Stimulated activated CD4-positive, alpha-beta T cell treated with anti-CD3 and anti-CD28 coated beads, Interleukin-2, amount 100 ng/mL, for 48 hours (primary cell): ENCODE data around the gene MICAL3.

Source experiments
- DNase-seq, 2 donors: peaks; one replicate each; pipeline ENCODE4 v3.0.0-alpha.2; 2020

The MICAL3 gene

GRCh38 chr22:17966403-17966717 is 58.0 kb downstream of the MICAL3 start:
- no peak for DNase-seq

DNA sequence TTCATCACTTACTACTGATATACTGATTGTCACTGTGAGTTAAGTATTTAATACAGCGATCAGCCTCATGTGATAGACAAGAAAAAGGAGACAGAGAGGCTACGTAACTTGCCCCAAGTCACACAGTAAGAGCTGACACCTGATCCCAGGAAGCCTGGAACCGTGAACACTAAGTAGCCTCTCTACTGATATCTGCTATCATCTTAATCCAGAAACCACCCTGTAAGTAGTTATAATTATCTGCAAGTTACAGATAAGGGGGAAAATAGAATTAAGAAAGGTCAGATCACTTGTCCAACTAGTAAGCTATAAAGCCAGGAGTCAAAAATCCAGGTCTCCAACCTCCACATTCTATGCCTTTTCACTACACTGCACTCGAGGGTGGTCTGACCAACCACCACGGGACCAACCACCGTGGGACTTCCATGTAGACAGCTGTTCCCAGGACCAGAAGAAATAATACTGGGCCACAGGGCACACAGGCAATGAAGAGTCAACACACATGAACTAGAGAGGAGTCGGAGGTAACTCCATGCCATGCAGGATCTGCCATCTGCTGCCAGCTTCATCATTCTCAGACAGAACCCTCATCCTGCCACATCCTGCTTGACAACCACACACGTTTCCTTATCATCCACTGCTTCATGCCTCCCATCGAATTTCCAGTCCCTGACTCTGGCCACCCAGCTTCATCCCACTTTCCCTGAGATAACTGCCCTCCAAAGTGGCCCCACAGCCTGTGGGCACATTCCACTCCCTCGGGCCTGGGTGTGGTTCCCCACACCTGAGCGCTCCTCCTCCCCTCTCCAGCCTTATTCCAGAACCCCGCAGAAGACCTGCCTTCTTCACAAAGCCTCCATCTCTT is 58.6 kb downstream of the MICAL3 start:
- no peak for DNase-seq

DNA sequence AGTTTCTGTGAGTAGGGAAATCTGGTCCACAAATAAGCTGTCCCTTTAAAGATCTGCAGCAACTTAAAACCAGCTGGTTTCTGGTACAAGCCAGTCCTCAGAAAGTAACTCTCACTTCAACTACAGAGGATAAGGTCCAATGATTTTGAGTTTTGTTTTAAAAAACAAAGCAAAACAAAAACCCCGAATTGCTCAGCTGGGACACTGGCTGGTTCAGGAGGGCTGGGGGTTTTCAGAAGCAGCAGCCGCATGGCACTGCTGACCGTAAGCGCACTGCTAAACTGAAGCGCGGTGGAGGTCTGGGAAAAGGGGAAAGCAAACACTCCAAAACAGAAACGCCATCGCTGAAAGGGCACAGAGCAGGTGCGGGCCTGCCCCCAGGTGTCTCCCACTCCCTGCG is 59.7 kb downstream of the MICAL3 start:
- DNase-seq: no peak

DNA sequence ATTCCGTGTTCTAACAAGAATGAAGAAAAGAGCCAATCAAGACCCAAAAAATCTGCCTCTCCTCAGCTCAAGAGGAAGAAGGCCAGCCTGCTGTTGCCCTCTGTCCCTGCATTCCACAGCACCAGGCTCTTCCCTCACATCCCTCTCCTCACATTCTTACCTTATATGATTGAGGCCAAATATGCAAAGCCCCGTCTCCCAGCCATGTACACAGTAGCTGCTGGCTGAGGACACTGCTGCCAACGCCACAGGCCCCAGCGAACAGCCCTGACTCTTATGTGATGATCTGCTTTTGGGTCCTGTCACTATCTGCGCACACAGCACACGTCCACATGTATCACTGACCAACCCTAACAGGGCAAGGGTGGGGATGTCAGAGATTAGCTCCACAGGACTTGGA is 60.2 kb downstream of the MICAL3 start:
- no peak for DNase-seq

DNA sequence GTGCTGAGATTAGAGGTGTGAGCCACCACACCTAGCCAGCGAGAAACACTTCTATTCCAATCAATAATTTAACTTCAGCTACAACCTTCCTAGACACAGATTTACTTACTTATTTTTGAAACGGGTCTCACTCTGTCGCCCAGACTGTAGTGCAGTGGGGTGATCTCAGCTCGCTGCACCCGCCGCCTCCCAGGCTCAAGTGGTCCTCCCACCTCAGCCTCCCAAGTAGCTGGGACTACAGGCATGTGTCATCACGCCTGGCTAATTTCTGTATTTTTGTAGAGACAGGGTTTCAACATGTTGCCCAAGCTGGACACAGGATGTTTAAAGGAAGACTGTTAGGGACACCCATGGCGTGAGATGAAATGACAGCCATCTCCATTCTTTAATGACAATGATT is 61.3 kb downstream of the MICAL3 start:
- DNase-seq: no peak

- DNase-seq: no peak
Observed at GRCh38 chr22:17962168-17962567, 62.2 kb downstream of the MICAL3 start.

DNA sequence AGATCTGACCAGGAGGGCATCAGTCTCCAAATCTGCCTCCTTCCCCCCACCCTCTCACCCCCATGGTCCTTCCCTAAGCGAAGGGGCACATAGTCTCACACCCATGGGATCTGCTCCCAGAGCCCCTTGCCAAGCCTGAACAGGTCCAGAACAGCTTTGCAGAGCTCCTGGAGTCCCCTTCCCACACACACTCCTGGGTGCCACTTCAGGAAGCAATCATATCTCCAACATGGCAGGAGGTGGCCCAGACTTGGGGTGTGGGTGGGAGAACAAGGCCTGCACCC is 63.0 kb downstream of the MICAL3 start:
- no peak for DNase-seq

- no peak for DNase-seq
Observed at GRCh38 chr22:17960695-17961445, 63.5 kb downstream of the MICAL3 start.

GRCh38 chr22:17960011-17960410 is 64.3 kb downstream of the MICAL3 start:
- DNase-seq: no peak

- DNase-seq: no peak
Observed at GRCh38 chr22:17958166-17958565, 66.2 kb downstream of the MICAL3 start.

DNA sequence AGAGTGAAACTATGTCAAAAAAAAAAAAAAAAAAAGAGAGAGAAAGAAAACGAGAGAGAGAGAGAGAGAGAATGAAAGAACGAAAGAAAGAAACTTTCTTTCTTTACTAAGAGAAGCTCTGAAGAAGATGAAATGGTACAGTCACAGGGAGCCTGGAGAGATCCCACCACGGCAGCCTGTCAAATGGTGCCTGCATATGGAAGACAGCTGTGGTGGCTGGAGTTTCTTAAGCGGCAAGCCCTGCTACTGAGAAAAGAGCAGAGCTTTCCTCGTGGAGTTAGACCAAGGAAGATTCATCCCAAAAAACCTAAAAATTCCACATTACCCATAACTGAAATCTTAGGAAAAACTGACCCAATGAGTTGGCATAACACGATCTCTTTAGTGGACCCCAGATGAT is 66.7 kb downstream of the MICAL3 start:
- DNase-seq: no peak

DNA sequence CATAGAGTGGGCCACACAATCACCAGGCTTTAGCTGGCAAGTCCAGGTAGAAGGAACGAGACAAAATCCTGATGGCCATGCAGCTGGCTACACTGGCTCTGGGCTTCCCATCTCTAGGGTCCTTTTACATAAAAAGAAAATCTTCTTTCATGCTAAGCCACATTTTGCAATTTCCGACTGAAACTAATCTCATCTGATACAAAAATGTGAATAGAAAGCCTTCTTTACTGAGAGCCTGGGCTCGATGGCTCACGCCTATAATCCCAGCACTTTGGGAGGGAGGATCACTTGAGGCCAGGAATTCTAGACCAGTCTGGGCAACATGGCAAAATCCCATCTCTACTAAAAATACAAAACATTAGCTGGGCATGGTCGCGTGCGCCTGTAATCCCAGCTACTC is 67.2 kb downstream of the MICAL3 start:
- DNase-seq: no peak

GRCh38 chr22:17956630-17957029 is 67.7 kb downstream of the MICAL3 start:
- no peak for DNase-seq

DNA sequence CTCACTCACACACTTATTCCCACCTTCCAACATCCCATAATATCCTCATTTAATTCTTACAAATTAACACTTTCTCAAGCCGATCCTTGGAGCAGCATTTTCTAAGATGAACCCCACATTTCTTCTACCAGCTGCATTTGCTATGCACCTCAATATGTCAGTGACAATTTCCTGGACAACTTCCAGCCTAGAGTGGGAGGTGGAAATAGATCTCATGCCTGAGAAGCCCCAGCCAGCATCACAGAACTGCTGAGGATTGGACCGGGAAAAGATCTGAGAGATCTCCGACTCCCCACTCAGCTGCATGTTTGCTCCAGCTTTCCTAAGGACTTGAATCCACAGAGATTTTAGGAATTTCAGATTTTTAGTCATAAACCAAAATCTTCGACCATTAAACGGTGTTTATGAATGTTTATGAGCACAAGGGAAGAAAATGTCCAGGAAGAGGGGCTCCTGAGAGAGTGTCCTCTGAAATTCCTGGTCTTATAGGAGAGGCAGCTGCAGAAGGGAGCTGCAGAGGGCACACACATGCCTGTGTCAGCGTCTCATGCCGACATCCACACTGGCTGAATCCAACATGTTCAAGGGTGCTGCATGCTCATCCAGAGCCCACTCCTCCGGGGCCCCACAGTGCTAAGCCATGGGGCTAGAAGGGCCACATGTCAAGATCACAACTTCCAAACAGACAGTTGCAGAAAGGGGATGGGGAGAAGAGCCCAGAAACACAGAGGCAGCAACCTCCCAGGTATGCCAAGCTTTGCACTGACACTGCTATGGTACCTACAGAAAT is 68.6 kb downstream of the MICAL3 start:
- DNase-seq: no peak

- no peak for DNase-seq
Observed at GRCh38 chr22:17954860-17955587, 69.3 kb downstream of the MICAL3 start.

DNA sequence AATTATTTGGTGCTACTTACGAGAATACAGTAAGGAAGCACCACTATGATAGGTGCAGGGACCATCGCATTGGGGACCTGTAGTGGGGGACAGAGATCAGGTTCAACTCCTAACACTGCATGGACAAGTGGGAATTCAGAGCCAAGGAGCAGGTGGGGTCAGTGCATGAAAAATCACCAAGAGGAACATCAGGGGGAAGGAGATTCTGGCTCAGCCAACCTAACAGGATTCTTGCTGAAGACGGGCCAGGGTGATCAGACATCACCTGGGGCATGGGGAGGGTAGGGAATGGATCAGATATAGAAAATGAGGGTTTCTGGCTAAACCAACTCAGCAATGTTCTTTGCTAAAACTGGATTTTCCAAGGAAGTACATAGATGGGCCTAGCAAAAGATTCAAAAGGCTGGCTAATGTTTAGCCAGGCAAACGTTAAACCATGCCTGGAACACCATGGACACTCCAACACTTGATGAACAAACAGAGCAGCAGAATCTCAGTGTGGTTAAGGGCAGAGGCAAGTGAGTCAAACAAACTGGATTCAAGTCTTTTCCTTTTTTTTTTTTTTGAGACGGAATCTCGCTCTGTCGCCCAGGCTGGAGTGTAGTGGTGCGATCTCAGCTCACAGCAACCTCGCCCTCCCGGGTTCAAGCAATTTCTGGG is 70.0 kb downstream of the MICAL3 start:
- DNase-seq: no peak

GRCh38 chr22:17953147-17953546 is 71.2 kb downstream of the MICAL3 start:
- DNase-seq: no peak

GRCh38 chr22:17952273-17952801 is 72.0 kb downstream of the MICAL3 start:
- no peak for DNase-seq

- DNase-seq: no peak
Observed at GRCh38 chr22:17951315-17951714, 73.0 kb downstream of the MICAL3 start.

GRCh38 chr22:17950651-17951214 is 73.6 kb downstream of the MICAL3 start:
- no peak for DNase-seq

GRCh38 chr22:17949642-17950473 is 74.5 kb downstream of the MICAL3 start:
- DNase-seq: no peak
